ENCODE data around the gene P3R3URF.
A peak's percentile ranks its signal among the peaks of the same experiment; 100 is the strongest.
"Not testable (repeated sequence)": the region's sequence is repeated elsewhere in the genome, so short reads cannot be mapped to it uniquely, and the experiment has no call there.

Gene P3R3URF

GRCh38 chr1:46176211-46176865 is at the start of gene P3R3URF:
P3R3URF (minus strand) TSS chr1:46176488; CDS start chr1:46176471, 17 bp downstream.
- DNase-seq, result no peak

- peak in 2 of 14 donors; percentile 4 to 28 for DNase-seq
Measured at GRCh38 chr1:46224966-46225365, 48.7 kb upstream of the P3R3URF start.

- peak in 11 of 14 donors; percentile 34 to 71 (median 59) for DNase-seq
Measured at GRCh38 chr1:46223472-46223943, 47.2 kb upstream of the P3R3URF start.

- DNase-seq, result not testable (repeated sequence)
Measured at GRCh38 chr1:46223055-46223454, 46.8 kb upstream of the P3R3URF start.

- peak in 12 of 14 donors; percentile 24 to 88 (median 78) for DNase-seq
Measured at GRCh38 chr1:46221749-46222148, 45.5 kb upstream of the P3R3URF start.

GRCh38 chr1:46220808-46221207 is 44.5 kb upstream of the P3R3URF start:
- DNase-seq, result no peak

- peak in 2 of 14 donors; percentile 28 to 42 for DNase-seq
Measured at GRCh38 chr1:46219551-46220520, 43.5 kb upstream of the P3R3URF start.

GRCh38 chr1:46218443-46218842 is 42.2 kb upstream of the P3R3URF start:
- no peak for DNase-seq

GRCh38 chr1:46215504-46215903 is 39.2 kb upstream of the P3R3URF start:
- DNase-seq, result no peak

- DNase-seq, result no peak
Measured at GRCh38 chr1:46211051-46211450, 34.8 kb upstream of the P3R3URF start.

- DNase-seq, result peak in 1 of 14 donors; percentile 55
Measured at GRCh38 chr1:46210561-46210960, 34.3 kb upstream of the P3R3URF start.

- peak in 1 of 14 donors; percentile 10 for DNase-seq
Measured at GRCh38 chr1:46206399-46206798, 30.1 kb upstream of the P3R3URF start.

GRCh38 chr1:46205791-46206190 is 29.5 kb upstream of the P3R3URF start:
- peak in 1 of 14 donors; percentile 18 for DNase-seq

- DNase-seq, result no peak
Measured at GRCh38 chr1:46205141-46205540, 28.9 kb upstream of the P3R3URF start.

GRCh38 chr1:46204406-46204742 is 28.1 kb upstream of the P3R3URF start:
- peak in 8 of 14 donors; percentile 28 to 63 (median 48) for DNase-seq

GRCh38 chr1:46203738-46204405 is 27.6 kb upstream of the P3R3URF start:
- DNase-seq, result peak in 7 of 14 donors; percentile 48 to 75 (median 58)

- no peak for DNase-seq
Measured at GRCh38 chr1:46199233-46199749, 23.0 kb upstream of the P3R3URF start.

GRCh38 chr1:46197964-46198811 is 21.9 kb upstream of the P3R3URF start, which contains the start of gene POMGNT1:
POMGNT1 (minus strand) TSS chr1:46198434; CDS start chr1:46197821, 613 bp downstream.
- DNase-seq, result peak in 12 of 14 donors; percentile 14 to 76 (median 58)

- DNase-seq, result no peak
Measured at GRCh38 chr1:46197560-46197963, 21.3 kb upstream of the P3R3URF start.

GRCh38 chr1:46196609-46197008 is 20.3 kb upstream of the P3R3URF start:
- DNase-seq, result no peak

GRCh38 chr1:46194641-46195193 is 18.4 kb upstream of the P3R3URF start:
- DNase-seq, result no peak
